WERI-Rb-1 (cell line): ENCODE data around the gene POLR2E.

Source experiments
- DNase-seq: peaks from one replicate; pipeline ENCODE4 v3.0.0-alpha.2; 2020
- H3K27ac ChIP-seq: fragments of 250-450 bp; sonication (Bioruptor Pico); 2 replicates; pipeline ENCODE4 v1.5.1; 2020; ENCODE audit warnings: mild to moderate bottlenecking, moderate library complexity
- H3K27me3 ChIP-seq: fragments of 250-450 bp; sonication (Bioruptor Pico); 2 replicates; pipeline ENCODE4 v1.5.1; 2021; ENCODE audit warnings: mild to moderate bottlenecking, low read depth, moderate library complexity; ENCODE audit not compliant: insufficient read depth, severe bottlenecking
- H3K36me3 ChIP-seq: fragments of 250-450 bp; sonication (Bioruptor Pico); 2 replicates; pipeline ENCODE4 v1.5.1; 2020; ENCODE audit warnings: mild to moderate bottlenecking, moderate library complexity
- H3K4me3 ChIP-seq: 2 replicates; pipeline ENCODE4 v1.5.1; 2011; ENCODE audit warnings: low read depth, mild to moderate bottlenecking, control low read depth, low read length
- H3K9me3 ChIP-seq: fragments of 250-450 bp; sonication (Bioruptor Pico); 2 replicates; pipeline ENCODE4 v1.5.1; 2021; ENCODE audit warnings: mild to moderate bottlenecking, moderate library complexity; ENCODE audit not compliant: severe bottlenecking
- TF ChIP-seq, protein P1 (sequence below): IDR thresholded peaks from 2 replicates; pipeline ENCODE4 v1.5.1; 2011; ENCODE audit warnings: low read depth, mild to moderate bottlenecking, control low read depth, inconsistent platforms, low read length

The POLR2E gene

GRCh38 chr19:1109697-1110671 is 14.8 kb upstream of the POLR2E start:
- H3K36me3 ChIP-seq = peaks cover 38% of the 10 kb centered on the region
- H3K27me3 ChIP-seq = no peaks in the 10 kb centered on the region
- TF ChIP-seq, protein P1, sequence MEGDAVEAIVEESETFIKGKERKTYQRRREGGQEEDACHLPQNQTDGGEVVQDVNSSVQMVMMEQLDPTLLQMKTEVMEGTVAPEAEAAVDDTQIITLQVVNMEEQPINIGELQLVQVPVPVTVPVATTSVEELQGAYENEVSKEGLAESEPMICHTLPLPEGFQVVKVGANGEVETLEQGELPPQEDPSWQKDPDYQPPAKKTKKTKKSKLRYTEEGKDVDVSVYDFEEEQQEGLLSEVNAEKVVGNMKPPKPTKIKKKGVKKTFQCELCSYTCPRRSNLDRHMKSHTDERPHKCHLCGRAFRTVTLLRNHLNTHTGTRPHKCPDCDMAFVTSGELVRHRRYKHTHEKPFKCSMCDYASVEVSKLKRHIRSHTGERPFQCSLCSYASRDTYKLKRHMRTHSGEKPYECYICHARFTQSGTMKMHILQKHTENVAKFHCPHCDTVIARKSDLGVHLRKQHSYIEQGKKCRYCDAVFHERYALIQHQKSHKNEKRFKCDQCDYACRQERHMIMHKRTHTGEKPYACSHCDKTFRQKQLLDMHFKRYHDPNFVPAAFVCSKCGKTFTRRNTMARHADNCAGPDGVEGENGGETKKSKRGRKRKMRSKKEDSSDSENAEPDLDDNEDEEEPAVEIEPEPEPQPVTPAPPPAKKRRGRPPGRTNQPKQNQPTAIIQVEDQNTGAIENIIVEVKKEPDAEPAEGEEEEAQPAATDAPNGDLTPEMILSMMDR = no peak
- H3K27ac ChIP-seq = no peak overlapping the region
- DNase-seq = no peak
- H3K4me3 ChIP-seq = no peak overlapping the region
- no peaks in the 10 kb centered on the region for H3K9me3 ChIP-seq

- H3K4me3 ChIP-seq = no peak overlapping the region
- TF ChIP-seq, protein P1 = no peak
- peaks cover 38% of the 10 kb centered on the region for H3K36me3 ChIP-seq
- DNase-seq = no peak
- H3K27me3 ChIP-seq = no peaks in the 10 kb centered on the region
- H3K27ac ChIP-seq = no peak overlapping the region
- H3K9me3 ChIP-seq = no peaks in the 10 kb centered on the region
Measured at GRCh38 chr19:1109032-1109551, 13.9 kb upstream of the POLR2E start.

GRCh38 chr19:1108291-1109031 is 13.3 kb upstream of the POLR2E start:
- H3K36me3 ChIP-seq = peaks cover 35% of the 10 kb centered on the region
- no peak overlapping the region for H3K27ac ChIP-seq
- no peak overlapping the region for H3K4me3 ChIP-seq
- DNase-seq = no peak
- no peaks in the 10 kb centered on the region for H3K27me3 ChIP-seq
- H3K9me3 ChIP-seq = no peaks in the 10 kb centered on the region
- TF ChIP-seq, protein P1 = no peak

DNA sequence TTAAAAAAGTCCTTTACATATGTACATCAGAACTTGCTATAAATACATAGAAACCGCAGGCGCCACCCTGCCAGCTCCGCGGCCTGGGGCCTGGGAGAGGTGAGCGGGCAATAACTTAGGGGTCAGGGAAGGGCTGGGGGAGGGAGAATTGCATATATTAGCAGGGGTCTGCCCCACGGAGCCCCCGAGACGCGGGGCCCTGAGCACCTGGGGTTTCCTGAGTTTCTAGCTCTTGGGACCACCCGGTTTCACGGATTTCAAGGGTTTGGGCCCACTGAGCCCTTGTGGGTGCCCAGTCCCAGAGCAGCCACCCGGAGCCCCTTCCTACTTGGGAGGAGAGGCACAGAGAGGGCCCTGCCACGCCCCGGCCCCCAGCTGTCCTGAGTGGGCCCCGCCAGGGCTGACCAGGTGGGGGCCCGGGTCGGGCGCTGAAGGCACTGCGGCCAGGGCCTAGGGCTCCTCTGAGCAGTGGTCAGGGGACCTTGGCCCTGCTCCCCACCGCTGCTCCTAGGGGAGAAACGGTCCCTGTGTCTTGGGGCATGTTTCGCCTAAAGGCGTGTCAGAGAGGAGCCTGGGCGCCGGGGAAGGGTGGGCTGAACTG is 12.6 kb upstream of the POLR2E start:
- TF ChIP-seq, protein P1 = no peak
- Histone ChIP-seq H3K9me3 (no peaks in the 10 kb centered on the region), H3K36me3 (peaks cover 35% of the 10 kb centered on the region), H3K4me3 (no peak overlapping the region), H3K27me3 (no peaks in the 10 kb centered on the region), H3K27ac (peak overlapping the region; percentile 8; the same call in 1 of the 2 replicates)
- DNase-seq = no peak

DNA sequence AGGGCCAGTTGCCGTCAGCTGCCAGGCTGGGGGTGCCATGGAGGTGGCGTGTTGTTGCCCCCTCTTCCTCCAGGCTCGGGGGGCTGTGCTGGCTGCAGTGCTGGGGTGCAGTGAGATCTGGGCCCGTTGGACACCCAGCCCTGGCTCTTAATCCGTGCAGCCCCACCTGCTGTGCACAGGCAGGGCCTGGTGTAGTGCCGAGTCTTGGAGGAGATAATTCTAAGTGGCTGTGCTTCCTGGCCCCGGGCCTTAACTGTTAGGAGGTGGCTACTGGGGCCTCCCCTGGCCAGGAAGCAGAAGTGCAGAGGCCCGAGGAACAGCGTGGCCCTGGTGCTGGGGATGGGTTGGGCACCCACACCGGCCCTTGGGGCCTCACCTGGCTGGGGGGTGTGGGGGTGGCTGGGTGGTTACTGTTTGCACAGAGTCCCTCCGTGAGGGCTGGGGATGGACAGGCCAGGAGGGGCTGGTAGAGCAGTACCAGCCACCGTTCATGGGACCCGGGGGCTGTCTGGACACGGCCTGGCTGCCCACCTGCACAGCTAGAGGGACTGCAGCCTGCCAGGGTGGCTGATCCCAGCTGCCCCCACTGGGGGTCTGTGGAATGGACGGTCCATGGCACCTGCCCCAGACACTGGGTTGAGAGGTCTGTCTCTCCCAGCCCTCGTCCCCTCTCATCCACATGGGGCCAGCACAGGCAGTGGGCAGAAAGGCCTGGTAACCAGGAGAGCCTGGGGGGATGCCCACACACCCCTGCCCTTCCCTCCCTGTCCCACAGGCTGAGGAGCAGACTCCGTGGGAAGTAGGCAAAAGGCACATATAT is 11.9 kb upstream of the POLR2E start:
- Histone ChIP-seq H3K27ac (peak overlapping the region; percentile 29), H3K4me3 (no peak overlapping the region), H3K27me3 (no peaks in the 10 kb centered on the region), H3K36me3 (peaks cover 35% of the 10 kb centered on the region), H3K9me3 (no peaks in the 10 kb centered on the region)
- DNase-seq = peak; percentile 74
- TF ChIP-seq, protein P1 = peak; percentile 36; the same call in 1 of the 2 replicates
